ENCODE data around the gene ANK2.
A peak's percentile ranks its signal among the peaks of the same experiment; 100 is the strongest.

DNA sequence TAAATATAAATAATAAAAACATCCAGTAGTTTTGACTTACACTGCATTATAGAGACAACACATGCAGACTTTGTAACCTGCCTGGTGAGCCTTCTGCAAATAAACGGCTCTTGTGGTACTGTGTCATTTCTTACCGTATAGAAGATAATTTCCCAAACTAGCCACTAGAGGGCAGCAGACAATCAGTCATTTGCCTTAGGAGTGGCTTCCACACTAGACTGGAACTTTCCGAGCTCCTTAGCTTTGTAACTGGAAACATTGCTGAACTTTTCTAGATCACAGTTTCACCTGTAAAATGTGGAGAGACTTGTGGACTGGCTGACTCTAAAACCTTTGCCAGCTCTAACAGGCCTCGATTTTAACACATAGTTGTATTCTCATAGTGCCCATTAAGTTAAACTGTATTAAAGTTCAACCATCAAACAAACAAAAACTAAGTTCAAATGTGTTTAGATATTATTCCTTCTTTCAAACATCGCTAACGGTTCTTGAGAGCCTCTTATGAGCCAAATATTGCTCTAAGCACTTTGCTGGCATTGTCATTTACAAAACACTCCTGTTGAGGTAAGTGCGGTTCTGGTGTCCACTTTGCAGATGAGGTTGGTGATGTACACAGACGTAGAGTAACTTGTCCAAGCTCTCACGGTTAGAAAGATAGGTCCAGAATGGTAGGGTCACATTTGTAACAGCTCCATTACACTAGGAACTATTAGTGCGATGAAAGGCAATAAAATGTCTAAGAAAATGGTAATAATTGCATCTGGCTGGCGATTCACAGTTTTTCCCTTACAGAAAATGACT lies 345.5 kb downstream of the ANK2 start:
- peak; percentile 64 to 96 (median 79) for TF ChIP-seq CTCF (IDR thresholded peaks at IDR 0.05)
- no peak for TF ChIP-seq POLR2A (IDR thresholded peaks at IDR 0.05)
